ENCODE measurements around the gene ARPC1B.

ARPC1B gene

DNA sequence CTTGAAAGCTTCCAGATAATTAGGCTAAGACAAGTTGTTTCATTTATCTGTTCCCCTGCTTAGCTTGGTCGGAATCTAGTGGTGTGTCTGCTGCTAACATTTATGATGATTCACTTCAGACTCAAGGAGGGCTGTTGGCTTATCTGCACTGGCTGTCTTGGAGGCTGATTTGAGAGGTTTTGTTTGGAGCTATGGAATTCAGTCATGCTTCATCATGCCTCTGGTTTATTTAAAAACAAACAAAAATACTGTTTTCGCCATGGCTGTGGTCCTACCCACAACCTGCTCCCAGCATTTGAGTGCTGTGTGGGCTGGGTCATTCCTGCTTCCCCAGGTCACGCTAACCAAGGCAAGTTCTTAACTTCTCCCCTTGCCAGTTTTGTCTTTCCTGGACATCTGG, 11.7 kb upstream of the ARPC1B start:
- no peak overlapping the region for H3K4me3 ChIP-seq (ENCODE audit: low read length)
- TF ChIP-seq, protein P1, sequence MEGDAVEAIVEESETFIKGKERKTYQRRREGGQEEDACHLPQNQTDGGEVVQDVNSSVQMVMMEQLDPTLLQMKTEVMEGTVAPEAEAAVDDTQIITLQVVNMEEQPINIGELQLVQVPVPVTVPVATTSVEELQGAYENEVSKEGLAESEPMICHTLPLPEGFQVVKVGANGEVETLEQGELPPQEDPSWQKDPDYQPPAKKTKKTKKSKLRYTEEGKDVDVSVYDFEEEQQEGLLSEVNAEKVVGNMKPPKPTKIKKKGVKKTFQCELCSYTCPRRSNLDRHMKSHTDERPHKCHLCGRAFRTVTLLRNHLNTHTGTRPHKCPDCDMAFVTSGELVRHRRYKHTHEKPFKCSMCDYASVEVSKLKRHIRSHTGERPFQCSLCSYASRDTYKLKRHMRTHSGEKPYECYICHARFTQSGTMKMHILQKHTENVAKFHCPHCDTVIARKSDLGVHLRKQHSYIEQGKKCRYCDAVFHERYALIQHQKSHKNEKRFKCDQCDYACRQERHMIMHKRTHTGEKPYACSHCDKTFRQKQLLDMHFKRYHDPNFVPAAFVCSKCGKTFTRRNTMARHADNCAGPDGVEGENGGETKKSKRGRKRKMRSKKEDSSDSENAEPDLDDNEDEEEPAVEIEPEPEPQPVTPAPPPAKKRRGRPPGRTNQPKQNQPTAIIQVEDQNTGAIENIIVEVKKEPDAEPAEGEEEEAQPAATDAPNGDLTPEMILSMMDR (conservative IDR thresholded peaks at IDR 0.05; ENCODE audit: low read depth, low read length): no peak
- no peak for DNase-seq (ENCODE audit: low read depth)

DNA sequence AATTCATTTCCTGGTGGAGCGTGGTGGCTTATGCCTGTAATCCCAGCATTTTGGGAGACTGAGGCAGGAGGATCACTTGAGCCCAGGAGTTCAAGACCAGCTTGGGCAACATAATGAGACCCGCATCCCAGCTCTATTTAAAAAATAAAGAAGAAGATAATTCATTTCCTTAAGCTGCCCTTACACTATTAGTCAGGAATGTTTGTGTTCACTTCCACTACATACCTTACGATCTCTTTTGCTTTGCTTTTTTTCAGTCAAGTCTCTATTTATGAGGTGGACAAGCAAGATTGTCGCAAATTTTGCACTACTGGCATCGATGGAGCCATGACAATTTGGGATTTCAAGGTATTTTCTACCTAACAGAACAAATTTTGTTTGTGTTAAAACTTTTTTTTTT, 11.2 kb upstream of the ARPC1B start:
- H3K4me3 ChIP-seq (ENCODE audit: low read length): no peak overlapping the region
- TF ChIP-seq, protein P1 (conservative IDR thresholded peaks at IDR 0.05; ENCODE audit: low read depth, low read length): no peak
- no peak for DNase-seq (ENCODE audit: low read depth)

DNA sequence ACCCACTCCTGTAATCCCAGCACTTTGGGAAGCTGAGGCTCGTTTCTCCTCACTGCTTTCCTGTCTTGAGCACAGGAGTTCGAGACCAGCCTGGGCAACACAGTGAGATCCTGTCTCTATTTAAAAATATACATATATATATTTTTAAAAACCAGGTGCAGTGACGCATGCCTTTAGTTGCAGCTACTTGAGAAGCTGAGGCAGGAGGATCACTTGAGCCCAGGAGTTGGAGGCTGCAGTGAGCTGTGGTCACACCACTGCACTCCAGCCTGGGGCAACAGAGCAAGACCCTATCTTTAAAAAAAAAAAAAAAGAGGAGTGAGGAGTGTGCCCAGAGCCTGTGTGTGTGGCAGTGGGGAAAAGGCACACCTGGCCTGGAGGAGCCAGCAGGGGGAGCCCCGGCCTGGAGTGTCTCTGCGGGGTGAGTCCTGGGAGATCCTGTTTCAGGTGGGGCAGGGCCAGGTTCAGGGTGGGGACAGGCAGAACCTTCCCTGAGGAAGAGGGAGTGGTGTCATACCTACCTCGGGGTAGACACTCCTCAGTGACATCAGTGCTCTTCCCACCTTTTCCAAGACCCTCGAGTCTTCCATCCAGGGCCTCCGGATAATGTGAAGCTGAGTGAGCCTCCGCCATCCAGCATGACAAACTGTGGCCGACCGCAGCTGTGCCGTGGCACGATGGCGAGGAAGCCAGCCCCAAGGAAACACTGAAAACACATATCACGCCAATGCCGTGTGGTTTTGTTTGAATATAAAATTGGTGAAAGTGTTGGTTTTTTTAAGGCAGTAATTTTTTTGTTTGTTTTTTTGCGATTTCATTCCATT, 9.0 kb upstream of the ARPC1B start:
- H3K4me3 ChIP-seq (ENCODE audit: low read length): no peak overlapping the region
- TF ChIP-seq, protein P1 (conservative IDR thresholded peaks at IDR 0.05; ENCODE audit: low read depth, low read length): peak; percentile 71
- no peak for DNase-seq (ENCODE audit: low read depth)

DNA sequence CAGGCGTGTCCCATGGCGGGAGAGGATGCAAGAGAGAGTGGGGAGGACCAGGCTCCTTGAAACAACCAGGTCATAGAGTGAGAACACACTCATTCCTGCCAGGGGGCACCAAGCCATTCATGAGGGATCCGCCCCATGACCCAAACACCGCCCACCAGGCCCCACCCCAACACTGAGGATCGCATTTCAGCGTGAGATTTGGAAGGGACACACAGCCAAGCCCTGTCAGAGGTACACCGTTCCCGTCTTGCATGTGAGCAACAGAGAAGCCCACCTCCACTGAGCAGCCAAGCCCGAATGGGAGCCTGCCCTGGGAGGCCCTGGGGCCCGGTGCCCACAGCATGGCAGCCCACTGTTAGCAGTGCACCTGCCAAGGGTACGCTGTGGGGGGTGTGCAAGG, 7.9 kb upstream of the ARPC1B start:
- TF ChIP-seq, protein P1 (conservative IDR thresholded peaks at IDR 0.05; ENCODE audit: low read depth, low read length): no peak
- H3K4me3 ChIP-seq (ENCODE audit: low read length): no peak overlapping the region
- no peak for DNase-seq (ENCODE audit: low read depth)

DNA sequence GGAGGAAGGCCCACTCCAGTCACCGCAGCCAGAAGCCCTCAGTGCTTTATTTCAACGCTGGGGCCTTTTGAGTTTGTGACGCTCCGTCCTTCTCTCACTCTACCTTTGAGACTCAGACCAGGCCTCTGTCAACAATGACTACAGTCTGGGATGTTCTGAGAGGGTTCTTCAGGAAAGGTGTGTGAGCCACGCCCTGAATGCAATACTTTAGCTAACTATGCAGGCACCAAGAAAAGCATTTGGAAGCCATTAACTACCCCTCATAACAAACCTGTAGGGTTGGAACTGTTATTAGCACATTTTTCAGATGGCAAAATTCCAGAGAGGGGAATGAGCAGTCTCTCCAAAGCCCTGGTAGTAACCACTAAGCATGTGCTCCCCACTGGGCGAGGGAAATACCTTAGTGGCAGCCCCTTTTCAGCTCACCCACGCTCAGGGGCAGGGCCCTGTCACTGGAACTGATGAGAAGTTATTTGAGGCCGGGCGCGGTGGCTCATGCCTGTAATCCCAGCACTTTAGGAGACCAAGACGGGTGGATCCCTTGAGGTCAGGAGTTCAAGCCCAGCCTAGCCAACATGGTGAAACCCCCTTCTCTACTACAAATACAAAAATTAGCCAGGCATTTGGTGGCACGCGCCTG, 5.7 kb upstream of the ARPC1B start:
- TF ChIP-seq, protein P1 (conservative IDR thresholded peaks at IDR 0.05; ENCODE audit: low read depth, low read length): no peak
- DNase-seq (ENCODE audit: low read depth): no peak
- no peak overlapping the region for H3K4me3 ChIP-seq (ENCODE audit: low read length)

DNA sequence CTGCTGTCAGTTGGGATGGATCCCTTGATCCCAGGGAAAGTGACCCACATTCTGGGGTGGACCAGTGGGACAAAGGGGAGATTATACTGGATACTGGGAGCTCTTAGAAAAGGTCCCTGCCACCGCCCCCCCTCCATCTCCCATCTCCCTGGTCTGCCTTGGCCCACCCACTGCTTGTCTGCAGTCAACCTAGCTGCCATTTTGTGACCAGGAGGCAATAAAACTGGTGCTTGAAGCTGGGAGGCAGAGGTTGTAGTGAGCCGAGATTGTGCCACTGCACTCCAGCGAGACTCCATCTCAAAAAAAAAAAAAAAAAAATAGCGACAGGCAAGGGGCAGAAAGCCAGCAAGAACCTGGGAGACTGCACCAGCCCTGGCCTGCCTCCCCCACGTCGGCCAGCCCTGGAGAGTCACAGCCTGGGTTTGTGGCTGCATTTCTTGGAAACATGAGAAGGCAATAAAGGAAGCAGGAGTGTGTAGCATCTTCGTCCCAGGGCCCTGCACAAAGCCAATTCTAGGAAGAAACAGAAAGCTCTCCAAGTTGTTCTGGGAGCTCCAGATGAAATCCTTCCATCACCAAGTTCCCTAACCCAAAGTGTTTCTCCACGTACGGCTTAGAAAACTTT, 4.7 kb upstream of the ARPC1B start:
- H3K4me3 ChIP-seq (ENCODE audit: low read length): no peak overlapping the region
- TF ChIP-seq, protein P1 (conservative IDR thresholded peaks at IDR 0.05; ENCODE audit: low read depth, low read length): no peak
- no peak for DNase-seq (ENCODE audit: low read depth)

Measured in retinal pigment epithelial cell (primary cell).